HG03432 (cell line): ENCODE measurements around the gene HTRA3.

ENCODE experiments used
- ATAC-seq: cut with Tn5 transposase; IDR thresholded peaks from one replicate; pipeline ENCODE4 v1.9.1; 2021; ENCODE audit warnings: mild to moderate bottlenecking, moderate library complexity; ENCODE audit not compliant: unreplicated experiment

The HTRA3 gene

GRCh38 chr4:8290701-8290970 is 21.1 kb downstream of the HTRA3 start:
- no peak for ATAC-seq

- ATAC-seq: no peak
These were observed 21.6 kb downstream of the HTRA3 start for GRCh38 chr4:8291036-8291682.

DNA sequence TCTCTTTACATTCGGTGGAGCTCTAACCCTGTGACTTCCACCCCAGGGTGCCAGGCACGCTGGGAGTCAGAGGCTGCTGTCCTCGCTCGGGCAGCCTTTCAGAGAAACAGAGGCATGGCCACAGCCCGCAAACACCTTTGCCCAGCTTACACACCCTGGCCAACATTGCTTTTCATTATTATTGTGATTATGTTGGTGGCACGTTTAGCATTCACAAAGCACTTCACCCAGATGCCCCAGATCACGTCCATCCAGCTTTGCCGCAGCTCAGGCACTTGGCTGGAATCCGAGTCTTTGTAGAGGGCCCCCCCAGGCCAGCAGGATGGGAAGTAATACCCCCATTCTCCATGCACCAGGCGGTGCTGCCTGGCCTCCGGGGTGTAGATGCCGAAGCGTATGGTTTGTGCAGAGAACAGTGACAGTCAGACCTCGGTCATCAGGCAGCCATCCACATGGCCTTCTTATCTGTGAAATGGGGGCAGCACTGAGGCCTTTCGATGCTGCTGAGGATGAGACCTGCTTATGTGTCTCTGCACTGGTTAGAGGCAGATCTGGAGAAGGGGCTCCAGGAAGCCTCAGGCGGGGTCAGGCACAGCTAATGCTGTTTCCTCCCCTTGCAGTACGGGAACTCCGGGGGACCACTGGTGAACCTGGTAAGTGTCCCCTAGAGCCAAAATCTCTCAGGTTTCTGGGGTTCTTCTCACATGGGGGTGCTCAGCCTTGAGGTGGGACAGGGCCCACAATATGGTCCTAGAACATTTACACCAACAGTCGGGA is 22.3 kb downstream of the HTRA3 start:
- no peak for ATAC-seq

- ATAC-seq: no peak
These were observed 23.0 kb downstream of the HTRA3 start for GRCh38 chr4:8292478-8293107.

GRCh38 chr4:8293131-8293975 is 23.8 kb downstream of the HTRA3 start:
- no peak for ATAC-seq

GRCh38 chr4:8294036-8294435 is 24.5 kb downstream of the HTRA3 start:
- ATAC-seq: no peak

- no peak for ATAC-seq
These were observed 25.2 kb downstream of the HTRA3 start for GRCh38 chr4:8294775-8295174.

GRCh38 chr4:8295471-8295870 is 25.9 kb downstream of the HTRA3 start:
- ATAC-seq: no peak

DNA sequence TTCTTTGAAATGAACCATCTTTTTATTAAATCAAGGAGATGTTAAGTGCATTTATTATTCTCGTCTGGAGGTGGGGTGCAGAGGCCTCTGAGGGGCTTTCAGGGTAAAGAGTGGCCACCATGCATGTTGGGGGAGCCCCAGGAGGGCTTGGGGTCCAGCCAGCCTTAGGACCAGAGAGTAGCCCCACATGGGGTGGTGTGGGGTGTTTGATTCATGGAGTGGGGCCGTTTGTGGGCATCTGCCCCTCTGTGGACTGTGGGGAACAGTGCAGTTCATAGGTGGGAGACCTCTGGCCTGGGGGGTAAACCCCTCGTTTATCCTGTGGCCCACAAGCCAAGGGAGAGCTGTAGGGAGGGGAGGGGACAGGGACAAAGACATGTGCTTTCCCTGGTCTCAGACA is 26.9 kb downstream of the HTRA3 start:
- ATAC-seq: no peak

DNA sequence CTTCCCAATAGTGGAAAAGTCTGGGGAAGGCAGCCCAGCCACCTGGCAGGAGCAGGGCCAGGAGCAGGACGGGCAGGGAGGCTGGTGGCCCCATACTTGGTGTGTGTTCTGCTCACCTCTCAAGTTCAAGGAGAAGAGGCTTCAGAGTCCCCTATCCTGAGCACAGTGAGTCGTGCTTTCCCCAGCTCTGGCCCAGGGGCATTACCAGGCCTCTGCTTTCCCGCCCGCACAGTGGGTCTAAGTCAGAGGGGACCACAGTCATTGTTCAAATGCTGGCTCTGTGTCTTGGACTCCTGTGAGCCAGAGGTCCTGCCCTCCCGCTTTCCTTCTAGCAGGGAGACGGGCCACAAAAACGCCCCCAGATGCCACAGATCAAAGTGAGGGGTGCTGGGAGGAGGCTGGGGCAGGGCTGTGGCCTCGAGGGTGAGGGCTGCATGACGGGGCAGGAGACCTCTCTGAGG is 27.6 kb downstream of the HTRA3 start:
- no peak for ATAC-seq

DNA sequence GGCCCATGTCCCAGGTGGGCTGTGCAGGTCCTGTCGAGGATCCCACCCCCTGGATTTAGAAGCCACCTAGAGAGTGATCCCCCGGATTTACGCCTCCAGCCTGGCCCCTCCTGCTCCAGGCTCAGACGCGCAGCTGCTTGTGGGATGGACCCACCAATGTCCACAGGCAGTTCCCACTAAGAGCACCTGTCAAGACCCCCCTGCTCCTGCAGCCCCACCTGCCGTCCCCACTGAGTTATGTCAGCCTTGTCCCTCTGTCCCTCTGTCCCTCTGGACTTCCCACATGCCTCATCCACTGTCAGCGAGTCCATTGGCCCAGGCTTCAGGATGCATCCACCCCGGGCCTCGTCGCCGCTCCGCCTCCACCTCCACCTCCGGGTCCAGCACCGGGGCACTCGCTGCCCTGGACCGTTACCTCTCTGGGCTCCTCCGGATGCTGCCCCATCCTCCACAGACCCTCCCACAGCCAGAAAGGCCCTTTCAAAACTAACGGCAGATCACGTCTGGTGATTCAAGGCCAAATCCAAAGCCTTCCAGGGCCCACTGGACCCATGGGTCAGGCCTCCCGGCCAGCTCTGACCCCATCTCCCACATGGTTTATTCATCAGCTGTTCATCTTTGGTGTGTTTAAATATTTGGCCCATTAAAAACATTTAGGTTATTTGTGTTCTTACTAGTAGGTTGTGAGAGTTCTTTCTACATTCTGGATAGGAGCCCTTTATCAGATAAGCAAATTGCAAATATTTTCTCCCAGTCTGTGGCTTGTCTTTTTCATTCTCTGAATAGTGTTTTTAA is 28.3 kb downstream of the HTRA3 start:
- ATAC-seq: no peak

DNA sequence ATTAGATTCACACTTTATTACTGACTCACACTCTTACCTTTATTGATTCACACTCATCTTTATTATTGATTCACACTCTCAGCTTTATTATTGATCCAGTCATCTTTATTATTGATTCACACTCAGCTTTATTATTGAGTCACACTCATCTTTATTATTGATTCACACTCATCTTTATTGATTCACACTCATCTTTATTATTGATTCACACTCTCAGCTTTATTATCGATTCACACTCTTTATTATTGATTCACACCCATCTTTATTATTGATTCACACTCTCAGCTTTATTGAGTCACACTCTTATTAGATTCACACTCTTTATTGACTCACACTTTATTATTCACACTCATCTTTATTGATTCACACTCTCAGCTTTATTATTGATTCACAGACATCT is 31.3 kb downstream of the HTRA3 start:
- ATAC-seq: no peak

DNA sequence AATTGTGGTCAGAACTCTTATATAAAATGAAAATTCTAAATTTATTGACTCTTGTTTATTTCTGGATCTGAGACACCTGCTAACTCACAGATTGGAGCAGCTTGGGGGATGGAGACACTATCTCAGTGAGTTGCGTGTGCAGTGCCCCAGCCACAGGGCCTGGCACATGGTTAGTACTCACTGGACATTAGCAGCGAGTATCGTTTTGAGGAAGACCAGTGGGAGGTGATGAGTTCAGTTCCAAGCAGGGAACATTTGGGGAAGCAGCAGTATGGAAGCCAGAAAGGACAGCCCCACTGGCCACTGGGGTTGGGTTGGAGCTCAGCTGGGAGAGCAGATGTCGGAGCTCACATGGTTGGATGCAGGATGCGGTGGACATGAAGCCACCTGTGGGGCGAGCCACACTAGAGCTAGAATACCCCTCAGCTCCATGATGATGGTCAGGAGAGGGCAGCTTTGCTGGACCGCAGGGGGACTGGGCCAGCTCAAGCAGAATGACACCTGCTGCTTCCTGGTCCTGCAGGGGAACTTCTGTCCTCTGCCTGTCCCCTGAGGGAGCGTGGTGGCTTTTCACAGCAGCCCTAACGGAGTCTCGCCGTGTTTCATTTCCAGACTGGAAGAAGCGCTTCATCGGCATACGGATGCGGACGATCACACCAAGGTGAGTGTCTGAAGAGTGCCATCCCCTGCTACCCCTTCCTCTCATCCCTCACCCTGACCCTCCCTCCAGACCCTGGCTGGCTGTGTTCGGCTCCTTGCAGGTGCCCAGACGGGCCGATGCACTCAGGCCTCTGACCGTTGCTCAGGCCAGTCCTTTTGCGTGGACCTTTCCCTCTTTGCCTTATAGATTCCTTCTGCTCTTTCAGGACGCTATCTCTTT is 32.5 kb downstream of the HTRA3 start:
- ATAC-seq: no peak

DNA sequence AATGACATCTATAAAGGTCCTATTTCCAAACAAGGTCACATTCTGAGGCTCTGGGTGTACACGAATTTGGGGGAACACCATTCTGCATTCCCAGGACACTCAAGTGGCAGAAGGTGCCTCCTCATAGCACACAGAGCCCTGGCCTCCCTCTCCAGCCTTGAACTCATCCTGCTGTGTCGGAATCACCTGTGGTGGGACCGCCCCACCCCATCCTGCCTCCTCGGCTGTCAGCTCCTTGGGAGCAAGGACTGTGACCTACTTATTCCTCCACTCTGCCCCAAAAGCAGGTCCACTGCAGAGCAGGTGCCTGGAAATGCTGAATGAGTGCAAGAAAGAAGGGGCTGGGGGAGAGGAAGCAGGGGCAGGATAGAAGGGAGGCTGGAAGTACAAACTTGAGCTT is 33.5 kb downstream of the HTRA3 start:
- ATAC-seq: no peak

GRCh38 chr4:8303485-8304281 is 34.1 kb downstream of the HTRA3 start:
- ATAC-seq: no peak

- ATAC-seq: no peak
These were observed 35.5 kb downstream of the HTRA3 start for GRCh38 chr4:8304827-8305695.

- ATAC-seq: no peak
These were observed 36.4 kb downstream of the HTRA3 start for GRCh38 chr4:8305851-8306471.
